Measurements from ENCODE around the gene COL8A2.

The COL8A2 gene

DNA sequence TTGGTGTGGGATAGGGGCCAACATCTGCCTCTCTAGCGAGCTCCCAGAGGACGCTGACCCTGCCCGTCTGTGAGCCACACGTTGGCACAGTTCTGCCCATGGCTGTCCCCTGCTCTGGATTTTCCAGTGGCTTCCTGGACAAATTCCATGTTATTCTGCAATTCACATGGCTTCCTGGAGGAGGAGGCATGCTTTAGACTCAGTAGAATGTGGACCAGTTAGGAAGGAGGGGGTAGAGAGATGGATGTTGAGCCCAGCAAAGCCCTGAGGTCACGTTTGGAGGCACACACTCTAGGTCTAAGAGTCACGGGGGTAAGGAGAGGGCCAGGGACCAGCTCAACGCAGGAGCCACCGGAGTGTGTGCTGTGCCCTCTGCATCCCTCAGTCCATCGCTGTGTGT lies 12.2 kb downstream of the COL8A2 start:
- DNase-seq (ENCODE audit: low read depth): no peak

DNA sequence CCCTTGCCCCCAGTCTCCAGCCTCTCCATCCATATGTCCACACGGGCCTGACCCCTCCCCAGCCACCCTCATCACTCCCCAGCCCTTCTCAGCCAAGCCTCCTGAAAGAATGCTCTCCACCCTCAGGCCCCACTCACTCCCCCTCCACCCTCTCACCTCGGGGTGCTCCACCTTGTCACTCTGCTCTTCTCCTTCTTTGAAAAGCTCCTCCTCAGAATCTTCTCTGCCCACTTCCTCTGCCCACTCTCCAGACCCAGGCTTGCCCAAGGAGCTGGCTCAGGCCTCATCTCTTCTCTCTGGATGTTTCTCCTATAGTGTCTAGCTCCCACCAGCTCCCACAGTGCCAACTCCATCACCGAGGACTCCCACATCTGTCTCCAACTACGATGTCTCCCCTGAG lies 13.9 kb downstream of the COL8A2 start:
- no peak for DNase-seq (ENCODE audit: low read depth)

DNA sequence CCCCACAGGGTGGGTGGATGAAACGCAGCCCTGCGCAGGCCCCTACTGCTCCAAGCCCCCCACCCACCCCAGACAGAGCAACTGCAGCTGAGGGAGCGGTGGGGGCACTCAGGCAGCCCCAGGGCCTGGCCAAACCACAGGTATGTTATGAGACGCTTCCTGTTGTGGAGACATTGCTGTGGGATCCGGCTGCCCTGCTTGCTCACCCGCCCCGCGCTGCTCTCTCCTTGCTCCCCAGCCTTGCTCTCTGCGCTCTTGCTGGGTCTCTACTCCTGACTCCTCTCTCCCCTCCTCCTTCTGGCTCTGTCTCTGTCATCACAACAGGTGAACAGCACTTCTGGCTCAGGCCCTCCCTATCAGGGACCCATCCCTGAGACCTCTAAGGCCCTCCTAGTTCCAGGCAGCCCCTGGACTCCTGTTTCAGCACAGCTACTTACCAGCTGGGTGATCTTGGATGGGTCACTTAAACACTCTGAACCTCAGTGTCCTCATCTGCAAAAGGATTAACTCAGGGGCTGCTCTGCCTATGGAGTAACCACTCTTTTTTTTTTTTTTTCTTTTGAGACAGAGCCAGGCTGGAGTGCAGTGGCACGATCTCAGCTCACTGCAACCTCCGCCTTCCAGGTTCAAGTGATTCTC lies 15.9 kb downstream of the COL8A2 start:
- no peak for DNase-seq (ENCODE audit: low read depth)

DNA sequence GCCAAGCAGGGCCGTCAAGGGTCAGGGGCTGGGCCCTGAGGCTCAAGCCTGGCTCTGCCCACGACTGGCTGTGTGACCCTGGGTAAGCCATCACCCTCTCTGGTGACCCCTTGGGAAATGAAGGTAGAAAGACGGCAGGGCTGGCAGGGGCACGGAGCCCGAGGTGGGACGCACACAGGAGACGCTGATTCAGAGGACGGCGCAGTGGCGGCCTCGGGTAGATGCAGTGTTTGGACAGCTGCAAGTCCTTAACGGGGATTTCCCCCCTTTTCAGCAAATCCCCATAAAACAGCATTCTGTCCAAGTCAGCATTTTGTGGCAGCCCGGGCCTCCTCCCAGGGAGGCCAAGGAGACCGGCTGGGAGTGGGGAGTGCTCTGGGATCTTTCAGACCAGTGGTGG lies 16.7 kb downstream of the COL8A2 start:
- DNase-seq (ENCODE audit: low read depth): no peak

DNA sequence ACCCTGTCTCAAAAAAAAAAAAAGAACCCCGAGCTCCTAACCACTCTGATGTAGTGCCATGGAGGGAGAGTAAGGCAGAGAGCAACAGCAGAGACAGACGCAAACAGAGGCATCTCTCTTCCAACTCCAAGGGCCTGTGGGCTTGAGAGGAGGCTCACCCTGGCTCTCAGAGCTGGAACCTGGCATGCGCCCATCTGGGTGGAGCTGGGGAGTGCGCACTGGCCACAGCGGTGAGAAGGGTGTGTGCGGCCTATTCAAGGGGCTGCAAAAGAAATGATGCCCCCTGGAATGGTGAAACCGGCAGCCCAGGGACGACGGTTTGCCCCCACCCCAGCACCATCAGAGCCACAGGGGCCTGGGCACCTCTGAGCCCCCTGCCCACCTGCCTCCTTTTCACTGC lies 17.6 kb downstream of the COL8A2 start:
- DNase-seq (ENCODE audit: low read depth): no peak

DNA sequence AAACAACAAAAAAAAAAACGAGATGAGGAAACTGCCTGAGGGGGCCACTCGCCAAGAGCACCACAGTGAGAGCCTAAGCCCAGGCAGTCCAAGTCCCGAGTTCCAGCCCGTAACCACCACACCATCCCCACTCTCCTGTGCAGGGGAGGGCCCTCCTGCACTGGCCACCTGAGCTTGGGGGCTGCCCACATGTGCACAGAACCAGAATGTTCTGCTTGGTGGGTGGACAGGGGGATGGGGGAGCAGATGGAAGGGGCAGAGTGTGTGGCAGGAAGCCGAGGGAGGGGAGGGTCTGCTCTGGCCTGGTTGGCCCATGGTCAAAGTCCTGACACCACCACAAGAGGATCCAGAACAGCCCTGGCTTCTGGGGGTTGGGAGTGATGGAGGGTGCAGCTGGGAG lies 18.8 kb downstream of the COL8A2 start:
- DNase-seq (ENCODE audit: low read depth): no peak

DNA sequence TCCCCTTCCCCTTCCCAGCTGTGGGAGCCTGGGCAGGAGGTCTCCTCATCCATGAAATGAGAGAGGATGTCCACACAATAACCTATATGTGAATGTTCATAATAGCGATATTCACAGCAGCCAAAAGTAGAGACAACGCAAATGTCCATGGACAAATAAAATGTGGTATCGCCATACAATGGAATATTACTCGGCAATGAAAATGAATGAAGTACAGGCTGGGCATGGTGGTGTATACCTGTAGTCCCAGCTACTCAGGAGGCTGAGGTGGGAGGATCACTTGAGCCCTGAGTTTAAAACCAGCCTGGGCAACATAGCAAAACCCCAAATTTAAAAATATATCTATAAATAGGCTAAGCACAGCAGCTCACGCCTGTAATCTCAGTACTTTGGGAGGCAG lies 23.5 kb downstream of the COL8A2 start:
- DNase-seq (ENCODE audit: low read depth): no peak

DNA sequence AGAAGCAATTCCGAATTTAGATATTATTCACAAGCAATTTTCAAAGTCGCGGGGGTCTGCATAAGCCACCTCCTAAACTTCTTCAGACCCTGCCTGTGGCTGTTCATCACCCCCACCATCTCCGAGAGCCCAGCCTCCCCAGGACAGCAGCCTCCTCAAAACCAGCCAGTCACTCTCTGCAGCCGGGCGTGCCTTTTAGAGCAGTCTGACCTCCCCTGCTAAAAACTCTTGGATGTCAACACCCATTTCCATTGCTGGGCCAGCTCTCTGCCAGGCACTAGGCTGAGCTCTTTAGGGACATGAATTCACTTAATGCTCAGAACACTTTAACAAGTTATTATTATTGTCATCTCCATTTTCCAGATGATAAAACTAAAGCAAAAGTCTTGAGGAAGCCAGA lies 24.6 kb downstream of the COL8A2 start:
- no peak for DNase-seq (ENCODE audit: low read depth)

DNA sequence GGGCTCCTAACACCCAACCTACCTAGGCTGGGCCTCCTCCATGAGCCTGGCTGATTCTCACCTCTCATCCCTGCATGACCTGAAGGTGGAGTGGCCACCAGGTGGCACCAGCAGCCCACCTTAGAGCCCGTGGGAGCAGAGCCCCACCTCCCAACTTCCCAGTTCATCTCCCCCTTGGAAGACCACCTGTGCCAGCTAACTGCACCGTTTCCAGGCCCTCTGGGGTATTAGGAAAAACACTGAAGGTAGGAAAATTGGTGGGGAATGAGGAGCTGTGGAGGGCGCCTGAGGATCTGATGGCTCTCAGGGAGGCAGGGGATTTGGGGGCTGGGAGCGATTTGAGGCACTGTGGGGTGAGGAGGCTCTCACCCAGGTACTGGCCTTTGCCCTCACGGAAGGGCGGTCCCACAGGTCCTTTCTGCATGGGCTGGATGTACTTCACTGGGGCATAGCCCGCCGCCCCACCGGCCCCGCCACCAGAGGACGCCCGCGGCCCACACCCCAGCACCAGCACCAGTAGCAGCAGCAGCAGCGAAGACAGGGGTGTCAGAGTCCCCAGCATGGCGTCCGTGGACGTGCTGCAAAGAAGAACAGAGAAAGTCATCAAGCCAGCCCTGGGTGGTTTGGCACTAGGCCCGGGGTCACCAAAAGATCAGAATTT lies 25.2 kb downstream of the COL8A2 start:
- no peak for DNase-seq (ENCODE audit: low read depth)

DNA sequence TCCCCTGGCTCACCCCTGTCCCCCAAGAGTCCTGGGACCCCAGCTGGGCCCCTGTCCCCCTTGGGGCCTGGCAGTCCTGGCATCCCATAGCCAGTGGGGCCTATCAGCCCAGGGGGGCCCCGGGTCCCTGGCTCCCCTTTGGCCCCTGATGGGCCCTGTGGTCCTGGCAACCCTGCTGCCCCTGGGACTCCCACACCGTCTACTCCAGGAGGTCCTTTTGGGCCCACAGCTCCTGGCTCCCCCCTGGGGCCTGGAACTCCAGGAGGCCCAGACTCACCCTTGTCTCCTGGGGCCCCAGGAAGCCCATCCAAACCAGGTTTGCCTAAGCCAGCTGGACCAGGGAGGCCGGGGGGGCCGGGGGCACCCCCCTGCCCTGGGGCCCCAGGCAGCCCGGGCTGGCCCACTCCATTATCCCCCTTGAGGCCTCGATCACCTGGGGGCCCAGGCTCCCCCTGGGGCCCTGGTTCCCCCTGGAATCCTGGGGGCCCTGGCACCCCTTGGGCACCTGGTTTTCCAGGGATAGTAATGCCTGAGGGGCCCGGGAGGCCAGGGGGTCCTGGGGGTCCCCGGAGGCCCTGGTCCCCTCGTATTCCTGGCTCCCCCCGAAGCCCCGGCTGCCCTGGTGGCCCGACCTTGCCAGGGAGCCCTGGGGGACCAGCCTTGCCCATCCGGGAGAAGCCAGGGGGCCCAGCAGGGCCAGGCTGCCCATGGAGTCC lies 26.2 kb downstream of the COL8A2 start:
- no peak for DNase-seq (ENCODE audit: low read depth)

DNA sequence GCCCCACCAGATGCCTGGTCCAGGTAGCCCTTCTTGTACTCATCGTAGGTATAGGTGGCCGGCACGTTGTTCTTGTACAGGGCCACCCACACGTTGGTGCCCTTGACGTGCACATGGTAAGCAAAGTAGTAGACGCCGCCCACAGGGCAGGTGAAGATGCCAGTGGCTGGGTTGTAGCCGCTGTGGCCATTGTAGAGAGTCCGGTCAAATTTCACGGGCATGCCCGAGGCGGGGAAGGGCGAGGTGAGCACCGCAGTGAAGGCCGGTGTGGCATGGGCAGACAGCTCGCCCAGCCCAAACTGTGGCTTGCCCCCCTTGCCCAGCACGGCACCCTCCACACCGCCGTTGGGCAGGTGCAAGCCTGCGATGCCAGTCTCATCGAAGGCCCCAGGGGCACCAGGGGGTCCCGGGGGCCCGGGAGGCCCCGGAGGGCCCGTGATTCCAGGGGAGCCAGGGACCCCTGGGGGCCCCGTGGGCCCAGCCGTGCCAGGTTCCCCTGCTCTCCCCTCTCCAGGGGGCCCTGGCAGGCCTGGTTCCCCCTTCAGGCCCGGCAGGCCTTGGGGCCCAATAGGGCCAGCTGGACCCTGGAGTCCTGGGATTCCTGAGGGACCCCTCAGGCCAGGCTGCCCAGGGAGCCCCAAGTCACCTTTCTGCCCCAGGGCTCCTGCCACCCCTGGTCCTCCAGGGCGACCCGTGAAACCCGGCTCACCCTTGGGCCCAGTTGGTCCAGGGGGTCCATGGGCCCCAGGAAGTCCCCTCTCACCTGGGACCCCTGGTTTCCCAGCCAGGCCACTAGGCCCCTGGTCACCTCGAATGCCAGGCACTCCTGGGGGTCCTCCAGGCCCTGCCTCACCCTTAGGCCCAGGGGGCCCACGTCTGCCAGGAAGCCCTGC lies 27.1 kb downstream of the COL8A2 start:
- DNase-seq (ENCODE audit: low read depth): no peak

DNA sequence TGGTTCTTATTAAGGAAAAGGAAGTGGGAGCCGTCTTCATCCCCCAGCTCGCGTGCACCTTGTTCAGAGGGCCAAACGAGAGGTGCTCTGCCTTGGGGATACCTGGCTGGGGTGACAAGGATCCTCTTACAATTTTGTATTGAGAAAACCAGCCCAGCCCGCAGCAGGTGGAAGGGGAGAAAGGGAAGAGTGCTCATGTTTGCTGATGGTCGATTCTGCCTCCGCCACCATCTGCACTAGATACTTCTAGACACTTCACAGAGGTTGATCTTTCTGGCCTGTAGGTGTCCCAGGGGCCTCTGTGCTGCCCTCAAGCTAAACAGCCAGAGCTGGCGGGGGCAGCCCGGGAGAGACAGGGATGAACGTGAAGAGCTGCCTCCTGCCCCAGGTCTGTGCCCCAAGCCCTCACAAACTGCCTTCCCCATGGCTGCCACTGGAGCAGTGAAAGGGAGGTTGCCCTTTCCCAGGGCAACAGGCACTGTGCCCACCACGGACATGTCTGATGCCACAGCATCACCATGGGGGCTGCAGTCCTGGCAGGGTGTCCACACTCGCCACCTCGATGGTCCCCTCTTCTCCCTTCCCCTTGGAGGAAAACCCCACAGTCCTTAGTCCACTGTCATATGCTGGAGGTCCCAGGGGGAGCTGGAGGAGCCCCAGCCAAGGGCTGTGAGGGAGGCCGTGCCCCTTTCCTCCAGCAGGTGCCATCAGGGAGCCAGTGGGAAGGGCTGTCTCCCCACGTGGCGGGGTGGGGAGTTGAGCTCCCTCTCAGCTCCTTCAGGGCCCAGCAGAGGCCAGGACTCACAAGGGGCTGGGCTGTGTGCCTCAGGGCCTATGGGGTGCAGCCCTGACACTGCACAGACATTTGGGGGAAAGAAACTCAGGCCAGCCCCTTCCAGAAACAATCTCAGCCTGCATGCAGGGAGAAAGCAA lies 28.3 kb downstream of the COL8A2 start:
- no peak for DNase-seq (ENCODE audit: low read depth)

DNA sequence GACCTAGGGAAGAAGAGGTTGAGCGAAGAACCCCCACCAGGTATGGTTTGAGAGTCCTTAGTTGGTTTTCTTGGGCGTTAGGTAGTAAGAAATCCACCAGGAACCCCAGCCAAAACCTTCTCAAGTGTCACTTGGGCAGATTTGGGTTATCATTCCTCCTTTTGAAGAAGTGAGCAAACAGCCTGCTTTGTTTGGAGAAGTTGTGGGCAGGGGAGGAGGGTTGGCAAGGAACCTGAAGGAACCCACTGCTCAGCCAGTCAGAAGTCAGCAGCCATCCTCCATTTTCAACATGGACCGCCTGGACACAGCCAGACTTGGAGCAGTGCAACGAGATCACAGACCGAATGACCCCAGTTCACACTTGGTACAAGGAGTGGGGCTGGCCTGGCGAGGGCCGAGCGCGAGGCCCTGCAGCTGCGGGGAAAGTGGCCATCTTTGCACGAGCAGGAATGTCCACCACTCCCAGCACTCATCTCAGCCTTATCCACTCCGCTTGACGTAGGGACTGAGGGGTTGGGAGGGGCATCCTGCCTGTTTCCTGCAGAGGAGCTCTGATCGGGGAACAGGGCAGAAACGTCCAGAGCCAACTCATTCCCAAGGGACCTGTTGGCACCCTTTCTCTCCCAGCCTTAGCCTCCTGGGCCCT lies 29.1 kb downstream of the COL8A2 start:
- DNase-seq (ENCODE audit: low read depth): no peak

DNA sequence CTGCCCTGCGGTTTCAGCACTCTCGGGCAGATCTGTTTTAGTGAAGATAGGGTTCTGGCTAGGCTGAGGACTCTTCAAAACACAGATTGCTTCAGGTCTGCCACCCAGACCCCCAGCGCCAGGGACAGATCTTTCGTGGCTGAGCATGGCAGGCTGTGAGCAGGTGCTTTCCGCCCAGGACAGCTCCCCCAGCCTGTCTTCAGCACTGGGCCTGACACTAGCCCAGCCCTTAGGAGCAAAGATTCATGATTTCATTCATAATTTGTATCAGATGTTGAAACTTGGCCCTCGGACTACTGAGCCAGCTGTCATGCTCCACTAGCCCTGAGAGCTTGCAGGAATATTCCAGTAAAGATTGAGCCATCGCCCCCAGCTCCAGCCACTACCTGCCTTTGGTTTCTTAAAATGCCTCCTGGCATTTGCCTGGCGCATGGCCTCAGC lies 30.4 kb downstream of the COL8A2 start:
- DNase-seq (ENCODE audit: low read depth): no peak

DNA sequence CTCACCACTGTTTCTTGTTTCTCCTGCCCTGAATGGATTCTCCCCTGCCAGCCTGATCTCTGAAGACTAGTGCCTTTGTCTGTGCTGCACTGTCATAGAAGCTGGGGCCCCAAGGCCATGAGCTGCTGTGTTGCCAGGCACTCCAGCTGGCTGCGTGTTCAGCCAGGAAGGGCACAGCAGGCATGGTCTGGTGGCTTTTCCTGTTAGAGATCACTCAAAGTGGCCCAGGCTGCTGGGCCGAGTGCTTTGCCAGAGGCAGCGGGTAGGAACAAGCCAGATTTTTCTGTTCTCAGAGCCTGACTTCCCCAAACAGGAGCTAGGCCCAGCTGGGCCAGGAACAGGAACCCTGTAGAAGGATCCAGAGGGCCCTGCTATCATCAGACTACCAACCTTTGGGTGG lies 31.1 kb downstream of the COL8A2 start:
- no peak for DNase-seq (ENCODE audit: low read depth)

DNA sequence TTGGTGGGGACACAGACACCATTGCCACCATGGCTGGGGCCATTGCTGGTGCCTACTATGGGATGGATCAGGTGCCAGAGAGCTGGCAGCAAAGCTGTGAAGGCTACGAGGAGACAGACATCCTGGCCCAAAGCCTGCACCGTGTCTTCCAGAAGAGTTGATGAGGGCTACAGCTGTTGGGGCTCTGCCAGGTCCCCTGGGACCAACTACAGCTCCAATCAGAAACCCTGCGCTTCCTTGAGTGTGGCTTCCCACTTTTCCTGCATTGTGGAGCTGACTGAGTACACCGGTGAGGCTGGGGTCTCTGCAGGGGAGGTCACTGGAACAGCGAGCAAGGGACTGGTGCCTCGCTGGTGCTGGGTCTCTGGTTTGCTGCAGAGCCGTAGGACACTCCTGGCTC lies 31.8 kb downstream of the COL8A2 start:
- DNase-seq (ENCODE audit: low read depth): no peak

DNA sequence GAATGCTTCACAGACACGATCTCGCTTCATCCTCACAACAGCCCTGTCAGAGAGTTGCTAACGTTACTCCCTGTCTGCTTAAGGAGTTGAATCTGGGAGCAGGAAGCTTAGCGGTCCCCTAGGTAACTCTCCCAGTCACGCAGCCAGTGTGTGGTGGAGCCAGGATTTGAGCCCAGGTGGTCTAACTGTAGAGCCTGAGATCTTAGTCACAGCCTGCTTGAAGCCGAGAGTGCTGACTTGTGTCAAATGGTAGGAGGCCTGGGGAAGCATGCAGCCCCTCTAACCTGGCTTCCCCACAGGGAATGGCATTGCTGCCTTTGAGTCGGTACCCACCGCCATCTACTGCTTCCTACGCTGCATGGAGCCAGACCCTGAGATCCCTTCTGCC lies 32.2 kb downstream of the COL8A2 start:
- DNase-seq (ENCODE audit: low read depth): no peak

DNA sequence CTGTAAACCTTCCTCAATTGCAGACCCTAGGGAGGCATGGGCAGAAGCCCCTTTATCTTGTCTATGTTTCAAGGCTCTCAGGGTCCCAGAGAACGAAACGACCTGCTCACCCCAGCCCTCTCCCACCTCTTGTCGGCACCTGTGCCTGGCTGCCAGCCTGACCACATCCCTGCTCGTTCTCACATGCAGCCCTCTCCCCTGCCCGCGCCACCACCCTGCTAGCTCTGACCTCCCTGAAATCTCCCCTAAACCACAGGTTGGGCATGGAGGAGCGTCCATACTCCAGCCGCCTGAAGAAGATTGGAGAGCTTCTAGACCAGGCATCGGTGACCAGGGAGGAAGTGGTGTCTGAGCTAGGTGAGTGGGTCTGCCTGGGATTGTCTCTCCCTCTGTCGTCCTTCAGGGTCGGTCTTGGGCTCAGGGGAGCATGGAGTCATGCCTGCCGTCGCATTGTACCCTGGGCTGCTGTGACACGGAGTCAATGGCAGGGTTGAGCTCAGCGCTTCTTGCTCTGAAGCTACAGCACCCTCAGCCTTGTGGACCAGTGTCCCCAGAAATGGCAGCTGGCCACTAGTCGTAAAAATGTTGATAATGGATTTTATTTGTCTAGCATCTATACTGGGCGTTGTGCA lies 32.7 kb downstream of the COL8A2 start:
- no peak for DNase-seq (ENCODE audit: low read depth)

DNA sequence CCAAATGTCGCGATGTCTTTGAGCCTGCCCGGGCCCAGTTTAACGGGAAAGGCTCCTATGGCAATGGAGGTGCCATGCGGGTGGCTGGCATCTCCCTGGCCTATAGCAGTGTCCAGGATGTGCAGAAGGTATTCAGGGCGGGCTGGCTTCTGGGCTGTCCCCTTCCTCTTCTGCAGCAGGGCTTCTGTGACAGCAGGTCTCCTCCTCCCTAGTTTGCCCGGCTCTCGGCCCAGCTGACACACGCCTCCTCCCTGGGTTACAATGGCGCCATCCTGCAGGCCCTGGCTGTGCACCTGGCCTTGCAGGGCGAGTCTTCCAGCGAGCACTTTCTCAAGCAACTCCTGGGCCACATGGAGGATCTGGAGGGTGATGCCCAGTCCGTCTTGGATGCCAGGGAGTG lies 33.3 kb downstream of the COL8A2 start:
- DNase-seq (ENCODE audit: low read depth): no peak

DNA sequence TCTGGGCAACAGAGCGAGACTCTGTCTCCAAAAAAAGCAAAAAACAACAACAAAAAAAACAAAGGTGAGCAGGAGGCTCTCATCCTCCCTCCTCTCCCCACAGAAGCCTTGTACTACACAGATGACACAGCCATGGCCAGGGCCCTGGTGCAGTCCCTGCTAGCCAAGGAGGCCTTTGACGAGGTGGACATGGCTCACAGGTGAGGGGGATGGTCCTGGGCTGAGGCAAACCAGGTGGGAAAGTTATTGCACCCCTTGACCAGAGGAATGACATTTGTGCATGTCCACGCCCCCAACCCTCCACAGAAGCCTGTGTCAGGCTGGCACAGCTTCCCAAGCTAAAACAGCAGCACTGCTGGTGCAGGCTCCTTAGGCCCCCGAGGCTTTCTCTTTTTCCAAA lies 33.9 kb downstream of the COL8A2 start:
- DNase-seq (ENCODE audit: low read depth): no peak

Measured in non-pigmented ciliary epithelial cell (primary cell).